H9 (cell line): ENCODE data around the gene ZDHHC11. TPM values are rescaled to one million over a fixed set of nuclear protein-coding genes. Genes with fewer than 3 reads are reported as not detected.
"Not testable (repeated sequence)": the region's sequence is repeated elsewhere in the genome, so short reads cannot be mapped to it uniquely, and the experiment has no call there.

Source experiments
- DNase-seq: peaks from one replicate; pipeline ENCODE4 v3.0.0-alpha.2; 2017
- H2AFZ ChIP-seq: one replicate; pipeline ENCODE4 v1.6.1; 2013; ENCODE audit warnings: mild to moderate bottlenecking, low read length, control low read depth, moderate library complexity
- H2AK5ac ChIP-seq: 2 replicates; pipeline ENCODE4 v1.6.1; 2013; ENCODE audit warnings: low read length, control low read depth, mixed read lengths; ENCODE audit not compliant: insufficient read length
- H2BK120ac ChIP-seq: one replicate; pipeline ENCODE4 v1.6.1; 2013; ENCODE audit warnings: low read depth, mild to moderate bottlenecking, low read length, control low read depth, inconsistent platforms; ENCODE audit not compliant: poor library complexity, severe bottlenecking
- H2BK12ac ChIP-seq: 2 replicates; pipeline ENCODE4 v1.6.1; 2013; ENCODE audit warnings: low read length, control low read depth, mixed read lengths, low read depth; ENCODE audit not compliant: insufficient read length
- H2BK15ac ChIP-seq: 2 replicates; pipeline ENCODE4 v1.6.1; 2013; ENCODE audit warnings: low read depth, low read length, control low read depth
- H2BK20ac ChIP-seq: one replicate; pipeline ENCODE4 v1.6.1; 2013; ENCODE audit warnings: low read depth, mild to moderate bottlenecking, low read length, control low read depth, inconsistent platforms; ENCODE audit not compliant: poor library complexity, severe bottlenecking
- H2BK5ac ChIP-seq: 2 replicates; pipeline ENCODE4 v1.6.1; 2013; ENCODE audit warnings: low read length, control low read depth, mixed read lengths; ENCODE audit not compliant: insufficient read length
- H3K14ac ChIP-seq: 2 replicates; pipeline ENCODE4 v1.6.1; 2013; ENCODE audit warnings: low read length, control low read depth; ENCODE audit not compliant: insufficient read depth
- H3K18ac ChIP-seq: 2 replicates; pipeline ENCODE4 v1.6.1; 2013; ENCODE audit warnings: low read depth, mild to moderate bottlenecking, mixed read lengths, low read length, control low read depth; ENCODE audit not compliant: insufficient read length
- H3K23ac ChIP-seq: 2 replicates; pipeline ENCODE4 v1.6.1; 2013; ENCODE audit warnings: low read length, control low read depth, mixed read lengths, low read depth; ENCODE audit not compliant: insufficient read length
- H3K23me2 ChIP-seq: 2 replicates; pipeline ENCODE4 v1.6.1; 2013; ENCODE audit warnings: low read depth, mild to moderate bottlenecking, mixed read lengths, low read length, control low read depth; ENCODE audit not compliant: insufficient read length, poor library complexity, severe bottlenecking
- H3K27ac ChIP-seq: 2 replicates; pipeline ENCODE4 v1.5.1; 2013; ENCODE audit warnings: low read length, control low read depth, mixed read lengths, low read depth; ENCODE audit not compliant: insufficient read length
- H3K27me3 ChIP-seq: 2 replicates; pipeline ENCODE4 v1.6.1; 2013; ENCODE audit warnings: low read length, control low read depth, inconsistent platforms; ENCODE audit not compliant: insufficient read depth
- H3K4ac ChIP-seq: 2 replicates; pipeline ENCODE4 v1.6.1; 2013; ENCODE audit warnings: low read depth, mild to moderate bottlenecking, control low read depth, inconsistent platforms, low read length, moderate library complexity
- H3K4me1 ChIP-seq: 2 replicates; pipeline ENCODE4 v1.6.1; 2013; ENCODE audit warnings: low read length, control low read depth, inconsistent platforms; ENCODE audit not compliant: insufficient read depth
- H3K4me2 ChIP-seq: 2 replicates; pipeline ENCODE4 v1.6.1; 2013; ENCODE audit warnings: low read length, control low read depth, mixed read lengths; ENCODE audit not compliant: insufficient read length, insufficient read depth
- H3K56ac ChIP-seq: 2 replicates; pipeline ENCODE4 v1.6.1; 2013; ENCODE audit warnings: low read depth, mild to moderate bottlenecking, mixed read lengths, low read length, control low read depth; ENCODE audit not compliant: insufficient read length
- H3K79me1 ChIP-seq: 2 replicates; pipeline ENCODE4 v1.6.1; 2013; ENCODE audit warnings: low read depth, mild to moderate bottlenecking, moderate library complexity, low read length, control low read depth, inconsistent platforms; ENCODE audit not compliant: insufficient read depth, poor library complexity, severe bottlenecking
- H3K79me2 ChIP-seq: 2 replicates; pipeline ENCODE4 v1.6.1; 2013; ENCODE audit warnings: low read length, control low read depth, inconsistent platforms; ENCODE audit not compliant: insufficient read depth
- H3K9ac ChIP-seq: 2 replicates; pipeline ENCODE4 v1.6.1; 2013; ENCODE audit warnings: low read length, control low read depth, mixed read lengths; ENCODE audit not compliant: insufficient read length; ENCODE audit errors: extremely low read depth
- H3K9me3 ChIP-seq: one replicate; pipeline ENCODE4 v1.6.1; 2013; ENCODE audit warnings: low read depth, low read length, inconsistent platforms; ENCODE audit not compliant: control insufficient read depth
- H3T11ph ChIP-seq: one replicate; pipeline ENCODE4 v1.6.1; 2013; ENCODE audit warnings: mild to moderate bottlenecking, low read length, control low read depth, inconsistent platforms
- H4K20me1 ChIP-seq: one replicate; pipeline ENCODE4 v1.6.1; 2013; ENCODE audit not compliant: control insufficient read depth, insufficient read length, insufficient read depth
- H4K5ac ChIP-seq: 2 replicates; pipeline ENCODE4 v1.6.1; 2013; ENCODE audit warnings: low read depth, mild to moderate bottlenecking, mixed read lengths, low read length, control low read depth; ENCODE audit not compliant: insufficient read length
- H4K8ac ChIP-seq: replicated peaks from 2 replicates; pipeline ENCODE4 v1.6.1; 2013; ENCODE audit warnings: low read length, control low read depth, mixed read lengths, low read depth; ENCODE audit not compliant: insufficient read length
- H4K91ac ChIP-seq: 2 replicates; pipeline ENCODE4 v1.6.1; 2013; ENCODE audit warnings: low read depth, mild to moderate bottlenecking, moderate library complexity, mixed read lengths, low read length, control low read depth; ENCODE audit not compliant: insufficient read length
- H3K27ac Mint-ChIP-seq, 3 experiments: 2 replicates in 2 of 3; 3 replicates in 1 of 3; pipeline ENCODE4 v1.8.0; 2020 to 2021; ENCODE audit warnings: mixed read lengths in 3 of 3, mild to moderate bottlenecking in 1 of 3, moderate library complexity in 1 of 3
- H3K27me3 Mint-ChIP-seq: 2 replicates; pipeline ENCODE4 v1.8.0; 2021; ENCODE audit warnings: low read depth, mild to moderate bottlenecking, moderate library complexity, mixed read lengths
- H3K36me3 Mint-ChIP-seq, 3 experiments: 2 replicates in 2 of 3; 3 replicates in 1 of 3; pipeline ENCODE4 v1.8.0; 2020 to 2021; ENCODE audit warnings: low read depth in 3 of 3, mixed read lengths in 3 of 3; ENCODE audit not compliant: insufficient read depth in 1 of 3
- H3K4me1 Mint-ChIP-seq, 2 experiments: 2 replicates each; pipeline ENCODE4 v1.8.0; 2020; ENCODE audit warnings: mixed read lengths in 2 of 2
- H3K4me3 Mint-ChIP-seq, 2 experiments: 2 replicates in 1 of 2; 3 replicates in 1 of 2; pipeline ENCODE4 v1.8.0; 2020 to 2021; ENCODE audit warnings: mild to moderate bottlenecking in 2 of 2, mixed read lengths in 2 of 2, moderate library complexity in 1 of 2
- H3K9me3 Mint-ChIP-seq, 2 experiments: 2 replicates in 1 of 2; 3 replicates in 1 of 2; pipeline ENCODE4 v1.8.0; 2020; ENCODE audit warnings: mild to moderate bottlenecking in 2 of 2, mixed read lengths in 2 of 2, moderate library complexity in 1 of 2
- CTCF ChIP-seq: fragments of 200-600 bp; sonication (generic); conservative IDR thresholded peaks from 3 replicates; pipeline ENCODE4 v1.8.0; 2021; ENCODE audit warnings: antibody characterized with exemption, mild to moderate bottlenecking
- WGBS: extraction: QIAGEN DNeasy Blood & Tissue Kit; methylation state at CpG from one replicate; pipeline ENCODE4 v1.1.7; 2013; ENCODE audit warnings: missing lambda C conversion rate, low lambda C conversion rate, mixed read lengths; ENCODE audit not compliant: insufficient read length; ENCODE audit errors: extremely low coverage; 5-methylcytosine and 5-hydroxymethylcytosine counted together
- total RNA-seq: library from RNA; stranded (reverse); gene quantifications from 2 replicates; pipeline ENCODE4 v1.2.1, GENCODE V29; 2021

ZDHHC11 gene
- total RNA-seq, 1 experiment from 2014 or later = 37.6 TPM

DNA sequence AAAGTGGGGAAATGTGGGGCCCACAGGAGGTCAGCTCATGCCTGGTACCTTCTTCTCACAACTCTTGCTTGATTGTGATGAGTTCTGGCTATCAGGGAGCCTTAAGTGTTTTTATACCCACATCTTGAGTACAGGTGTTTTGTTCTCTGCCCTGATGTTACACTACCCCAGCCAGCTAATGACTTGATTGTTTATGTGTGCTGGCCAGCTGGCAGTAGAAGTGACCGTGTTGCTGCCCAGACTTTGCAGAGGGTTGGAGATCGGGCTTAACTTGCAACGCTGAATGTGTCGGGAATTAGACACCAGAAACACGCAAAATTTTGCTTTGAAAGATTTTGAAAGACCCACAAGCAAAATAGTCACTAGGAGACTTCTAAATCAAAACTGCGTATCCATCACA lies 49.3 kb downstream of the ZDHHC11 start:
- no peak overlapping the region for H2AK5ac ChIP-seq
- Mint-ChIP-seq H3K27me3 (peaks cover 6% of the 10 kb centered on the region; the same call in 1 of the 2 replicates), H3K4me1 (peaks cover 4 to 6% of the 10 kb centered on the region in 2 experiments), H3K36me3 (peaks cover 10 to 15% (median 13%) of the 10 kb centered on the region in 3 experiments), H3K4me3 (no peak overlapping the region), H3K27ac (no peak overlapping the region), H3K9me3 (peaks cover 13 to 14% of the 10 kb centered on the region in 2 experiments)
- no peaks in the 10 kb centered on the region for H3K9me3 ChIP-seq
- no peak overlapping the region for H3T11ph ChIP-seq
- H3K79me2 ChIP-seq = no peaks in the 10 kb centered on the region
- H3K23ac ChIP-seq = no peak overlapping the region
- no peak overlapping the region for H2BK12ac ChIP-seq
- H3K23me2 ChIP-seq = no peaks in the 10 kb centered on the region
- no peak overlapping the region for H2BK15ac ChIP-seq
- no peak overlapping the region for H2BK20ac ChIP-seq
- no peak overlapping the region for H3K56ac ChIP-seq
- H4K5ac ChIP-seq = no peak overlapping the region
- no peak overlapping the region for H3K18ac ChIP-seq
- TF ChIP-seq CTCF = no peak
- H2AFZ ChIP-seq = no peak overlapping the region
- no peak for DNase-seq
- no peak overlapping the region for H2BK5ac ChIP-seq
- no peak overlapping the region for H3K9ac ChIP-seq
- no peaks in the 10 kb centered on the region for H4K20me1 ChIP-seq
- WGBS = no CpG with 5 or more reads among the region's 6 CpGs
- no peaks in the 10 kb centered on the region for H3K79me1 ChIP-seq
- no peak overlapping the region for H4K91ac ChIP-seq
- H2BK120ac ChIP-seq = no peak overlapping the region
- H3K27ac ChIP-seq = no peak overlapping the region
- H3K4me2 ChIP-seq = no peak overlapping the region
- H4K8ac ChIP-seq = no peak overlapping the region
- no peak overlapping the region for H3K14ac ChIP-seq
- H3K4me1 ChIP-seq = no peaks in the 10 kb centered on the region
- no peaks in the 10 kb centered on the region for H3K27me3 ChIP-seq
- no peak overlapping the region for H3K4ac ChIP-seq

DNA sequence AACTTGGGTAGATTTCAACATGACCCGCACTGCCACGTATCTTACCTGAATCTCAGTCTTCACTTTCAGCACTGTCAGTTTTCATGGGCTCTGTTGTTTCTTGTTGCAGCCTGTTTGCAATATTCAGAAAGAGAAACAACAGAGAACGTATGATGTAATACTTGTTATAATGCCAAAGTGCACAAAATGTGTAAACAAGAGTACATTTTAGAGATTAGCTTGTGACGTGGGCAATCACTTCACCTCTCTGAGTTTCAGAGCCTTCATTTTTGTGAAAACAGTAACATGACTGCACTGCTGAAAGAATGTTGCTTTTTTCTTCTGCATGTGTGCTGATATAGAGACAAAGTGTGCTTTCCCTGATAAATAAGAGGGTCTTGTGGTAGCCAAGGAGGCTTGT lies 49.7 kb downstream of the ZDHHC11 start:
- H3T11ph ChIP-seq, H4K5ac ChIP-seq: not testable (repeated sequence)
- peaks cover 10 to 16% (median 13%) of the 10 kb centered on the region in 3 experiments for H3K36me3 Mint-ChIP-seq

More for the DNA sequence above, 49.7 kb downstream of the ZDHHC11 start:
- not testable (repeated sequence) for H3K4me3 Mint-ChIP-seq, H3K4me1 ChIP-seq, H2AFZ ChIP-seq, H3K9me3 ChIP-seq, H3K4me1 Mint-ChIP-seq, H3K27ac ChIP-seq, H4K20me1 ChIP-seq, H2BK12ac ChIP-seq, H3K4ac ChIP-seq, H4K8ac ChIP-seq, H3K23me2 ChIP-seq, H2BK120ac ChIP-seq, H3K14ac ChIP-seq, H2AK5ac ChIP-seq, H3K27me3 Mint-ChIP-seq, H2BK15ac ChIP-seq, DNase-seq, H2BK5ac ChIP-seq, H3K9ac ChIP-seq, H3K79me1 ChIP-seq, H3K56ac ChIP-seq, H3K18ac ChIP-seq, H3K23ac ChIP-seq, H4K91ac ChIP-seq, H3K79me2 ChIP-seq, H3K27me3 ChIP-seq, H2BK20ac ChIP-seq, H3K27ac Mint-ChIP-seq, H3K4me2 ChIP-seq
- H3K9me3 Mint-ChIP-seq = peaks cover 13 to 14% of the 10 kb centered on the region in 2 experiments
- WGBS = no CpG with 5 or more reads among the region's 4 CpGs
